HG03571 (cell line): ENCODE measurements around the gene TP53BP2.
"Not testable (repeated sequence)": the region's sequence is repeated elsewhere in the genome, so short reads cannot be mapped to it uniquely, and the experiment has no call there.

Experiments
- ATAC-seq: cut with Tn5 transposase; IDR thresholded peaks from one replicate; pipeline ENCODE4 v1.9.1; 2021; ENCODE audit not compliant: unreplicated experiment

Gene TP53BP2

DNA sequence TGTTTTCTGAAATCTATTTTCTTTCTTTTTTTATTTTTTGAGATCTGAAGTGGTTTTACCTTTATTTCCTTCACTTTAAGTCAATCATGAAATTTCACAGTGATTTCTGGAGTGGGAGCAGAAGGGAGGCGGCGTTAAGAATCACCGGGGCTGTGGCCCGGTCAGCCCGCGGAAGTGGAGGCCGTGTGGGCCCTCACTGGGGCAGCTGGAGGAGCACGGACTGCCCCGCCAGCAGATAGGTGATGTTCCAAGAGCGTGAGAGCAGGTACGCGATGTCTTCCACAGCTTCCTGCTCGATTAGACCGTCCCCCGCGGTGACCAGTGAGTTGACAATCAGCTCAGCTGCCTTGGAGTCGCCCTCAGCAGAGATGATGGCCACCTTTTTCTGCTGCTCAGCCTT lies 10.6 kb upstream of the TP53BP2 start:
- ATAC-seq = no peak

GRCh38 chr1:223853748-223854147 lies 8.0 kb upstream of the TP53BP2 start:
- ATAC-seq = no peak

DNA sequence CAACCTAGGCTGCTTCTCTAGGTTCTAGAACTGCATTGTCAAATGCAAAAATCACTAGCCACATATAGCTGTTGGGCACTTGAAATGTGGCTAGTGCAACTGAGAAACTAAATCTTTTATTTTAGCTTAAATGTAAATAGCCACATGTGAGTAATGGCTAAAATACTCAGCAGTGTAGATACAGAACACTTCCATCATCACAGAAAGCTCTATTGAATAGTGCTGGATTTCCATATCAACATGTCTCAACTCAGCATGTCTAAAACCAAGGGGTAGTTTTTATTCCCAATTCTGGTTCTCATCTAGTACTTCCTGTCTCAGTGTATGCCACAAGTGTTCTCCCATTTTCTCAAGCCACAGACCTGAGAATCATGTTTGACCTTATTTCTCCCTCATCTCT lies 7.5 kb upstream of the TP53BP2 start:
- ATAC-seq = no peak

GRCh38 chr1:223852337-223852736 lies 6.6 kb upstream of the TP53BP2 start:
- no peak for ATAC-seq

- no peak for ATAC-seq
These were observed 3.9 kb upstream of the TP53BP2 start for GRCh38 chr1:223849352-223850254.

GRCh38 chr1:223848536-223848935 lies 2.8 kb upstream of the TP53BP2 start:
- ATAC-seq = no peak

DNA sequence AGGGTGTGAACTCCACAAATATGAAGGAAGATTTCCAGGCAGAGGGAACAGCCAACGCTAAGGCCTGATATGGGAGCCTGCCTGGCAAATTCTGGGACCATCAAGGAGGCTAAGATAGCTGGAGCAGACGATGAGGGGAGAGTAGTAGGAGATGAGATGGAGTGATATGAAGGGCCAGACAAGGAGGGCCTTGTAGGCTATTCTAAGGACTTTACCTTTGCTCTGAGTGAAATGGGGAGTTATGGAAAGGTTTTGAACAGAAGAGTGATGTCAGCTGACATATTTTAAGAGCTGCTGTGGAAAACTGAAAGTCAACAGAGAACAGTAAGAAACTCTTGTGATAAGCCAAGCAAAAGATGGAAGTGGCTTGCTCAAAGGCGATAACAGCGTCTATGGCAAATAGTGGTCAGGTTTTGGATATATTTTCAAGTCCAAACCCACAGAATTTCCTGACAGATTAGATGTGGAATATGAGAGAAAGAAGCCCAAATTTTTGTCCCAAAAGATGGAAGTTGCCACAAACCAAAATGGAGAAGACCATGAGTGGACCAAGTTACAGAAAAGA lies 2.1 kb upstream of the TP53BP2 start:
- ATAC-seq = no peak

GRCh38 chr1:223845037-223845809 lies 524 bp downstream of the TP53BP2 start:
- peak; percentile 28 for ATAC-seq

GRCh38 chr1:223844787-223845036 lies 1.0 kb downstream of the TP53BP2 start:
- ATAC-seq = no peak

- ATAC-seq = no peak
These were observed 1.6 kb downstream of the TP53BP2 start for GRCh38 chr1:223843934-223844786.

- no peak for ATAC-seq
These were observed 3.0 kb downstream of the TP53BP2 start for GRCh38 chr1:223842784-223843183.

DNA sequence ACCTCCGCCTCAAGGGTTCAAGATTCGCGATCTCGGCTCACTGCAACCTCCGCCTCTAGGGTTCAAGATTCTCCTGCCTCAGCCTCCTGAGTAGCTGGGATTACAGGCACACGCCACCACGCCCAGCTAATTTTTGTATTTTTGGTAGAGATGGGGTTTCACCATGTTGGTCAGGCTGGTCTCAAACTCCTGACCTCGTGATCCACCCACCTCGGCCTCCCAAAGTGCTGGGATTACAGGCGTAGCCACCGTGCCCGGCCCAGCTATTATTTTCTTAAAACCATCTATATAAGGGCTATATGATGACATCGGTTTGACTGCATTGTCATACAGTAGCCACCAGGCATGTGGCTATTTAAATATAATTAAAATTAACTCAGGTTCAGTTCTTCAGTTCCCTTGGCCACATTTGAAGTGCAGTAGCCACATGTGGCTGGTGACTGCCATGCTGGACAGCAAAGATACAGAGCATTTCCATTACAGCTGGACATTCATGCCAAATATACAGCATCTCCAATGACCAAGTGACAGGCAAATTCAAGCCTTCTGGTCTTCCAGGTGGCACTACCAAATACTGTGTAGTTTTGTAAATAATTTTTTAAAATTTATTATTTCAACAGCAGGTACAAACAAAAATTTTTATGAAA lies 3.6 kb downstream of the TP53BP2 start:
- ATAC-seq = not testable (repeated sequence)

- no peak for ATAC-seq
These were observed 5.5 kb downstream of the TP53BP2 start for GRCh38 chr1:223840254-223840653.

DNA sequence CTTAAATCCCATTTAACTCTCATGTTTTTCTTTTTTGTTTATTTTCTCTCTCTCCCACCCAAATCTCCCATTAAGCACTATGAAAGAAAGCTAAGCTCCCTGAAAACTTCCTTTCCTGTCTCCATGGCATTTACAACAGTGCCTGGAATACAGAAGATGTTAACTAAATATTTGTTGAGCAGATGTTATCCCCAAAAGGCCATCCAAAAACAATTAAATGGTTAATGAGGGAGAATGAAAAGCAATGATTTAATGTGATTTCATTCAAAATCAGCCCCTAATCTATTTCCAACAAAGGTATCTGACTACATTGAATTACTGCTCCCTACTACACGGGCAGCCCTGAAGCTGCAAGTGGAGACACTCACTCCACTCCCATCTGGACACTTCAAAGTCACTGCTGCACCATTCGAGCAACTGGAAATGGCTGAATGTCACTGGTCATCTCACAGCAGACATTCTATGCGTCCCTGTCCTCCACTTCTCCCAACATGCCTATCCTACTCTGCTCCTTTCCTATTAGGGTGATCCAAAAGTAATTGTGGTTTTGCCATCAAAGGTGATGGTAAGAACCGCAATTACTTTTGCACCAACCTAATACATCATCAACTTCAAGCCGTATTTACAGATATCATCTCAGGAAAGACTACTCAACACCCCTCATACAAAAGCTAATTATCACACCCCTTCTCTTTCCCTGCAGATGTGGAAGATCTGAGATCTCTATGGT lies 7.5 kb downstream of the TP53BP2 start:
- no peak for ATAC-seq

- no peak for ATAC-seq
These were observed 8.1 kb downstream of the TP53BP2 start for GRCh38 chr1:223837687-223838086.

DNA sequence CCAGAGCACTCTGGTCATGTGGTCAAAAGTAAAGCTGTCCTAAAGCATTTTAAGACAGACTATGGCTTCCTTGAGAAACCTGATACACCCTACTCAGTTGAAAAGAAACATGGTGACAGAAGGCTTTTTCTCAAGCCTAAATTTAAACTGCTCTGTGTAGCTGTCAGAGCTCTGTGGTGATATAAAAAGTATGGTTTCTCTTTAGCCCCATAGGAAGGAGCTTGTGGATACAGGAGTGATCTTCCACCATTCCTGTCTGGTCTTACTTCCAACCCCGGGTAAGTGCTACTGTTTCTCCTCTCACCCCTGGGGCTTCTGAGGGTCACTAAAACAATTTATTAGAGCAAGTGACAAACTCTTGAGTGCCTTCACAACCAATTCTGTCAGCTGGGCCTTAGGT lies 8.5 kb downstream of the TP53BP2 start:
- ATAC-seq = no peak

DNA sequence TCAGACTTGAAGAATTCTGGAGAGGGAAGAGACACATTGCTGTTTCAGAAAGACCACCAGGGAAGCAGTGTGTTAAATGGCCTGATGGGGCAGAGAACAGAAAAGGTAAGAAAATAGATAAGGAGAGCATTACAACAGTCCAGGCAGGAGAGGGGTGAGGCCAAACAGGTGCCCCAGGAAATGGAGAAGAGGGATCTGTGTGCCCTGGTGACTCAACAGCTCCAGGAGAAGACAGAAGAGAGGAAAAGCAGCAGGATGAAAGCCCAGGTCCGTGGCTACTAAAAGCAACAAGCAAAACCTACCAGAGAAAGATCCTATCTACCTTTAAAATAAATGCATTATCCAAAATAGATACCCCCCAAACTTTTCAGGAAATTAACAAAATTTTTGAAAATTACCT lies 9.2 kb downstream of the TP53BP2 start:
- no peak for ATAC-seq

DNA sequence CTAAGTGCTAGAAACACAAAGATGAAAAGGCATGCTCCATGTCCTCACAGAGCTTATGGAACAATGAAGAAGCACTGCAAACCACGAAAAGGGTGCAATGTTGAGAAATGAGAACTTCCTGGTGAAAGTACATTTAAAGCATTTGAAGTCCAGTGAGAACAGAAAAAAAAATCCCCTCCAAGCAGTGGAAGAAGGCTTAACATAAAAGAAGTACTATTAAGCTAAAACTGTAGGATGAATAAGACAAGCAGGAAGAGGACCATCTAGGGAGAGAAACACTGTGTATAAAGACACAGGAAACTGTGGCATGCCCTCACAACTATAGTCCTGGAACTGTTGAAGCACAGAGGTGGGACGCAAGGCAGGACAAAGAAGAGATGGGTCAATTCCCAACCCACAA lies 10.0 kb downstream of the TP53BP2 start:
- no peak for ATAC-seq

DNA sequence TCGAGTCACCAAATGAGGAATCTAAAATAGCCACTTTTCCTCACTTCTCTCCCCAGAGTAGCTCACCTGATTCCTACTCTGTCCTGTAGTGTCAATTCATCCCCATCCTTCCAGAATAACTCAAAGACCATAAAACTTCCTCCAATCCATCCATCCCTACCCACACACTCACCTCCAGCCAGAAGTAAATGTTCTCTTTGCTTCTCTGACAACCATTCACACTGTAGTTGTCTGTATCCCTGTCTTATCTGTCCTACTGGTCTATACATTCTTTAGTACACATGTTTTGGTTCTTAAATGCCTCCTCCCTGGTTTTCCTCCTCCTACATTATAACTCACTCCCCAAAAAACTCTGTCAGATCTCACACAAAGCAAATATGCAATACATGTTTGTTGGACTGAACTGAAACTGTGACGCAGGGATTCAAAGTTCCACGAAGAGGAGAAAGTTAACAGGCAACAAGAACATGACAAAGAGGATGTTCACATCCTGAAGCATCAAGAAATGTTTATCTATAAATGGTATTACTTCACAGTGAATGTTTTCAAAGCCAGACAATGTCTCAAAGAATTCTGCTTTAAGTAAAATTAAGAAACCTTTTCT lies 11.0 kb downstream of the TP53BP2 start:
- no peak for ATAC-seq

GRCh38 chr1:223833948-223834347 lies 11.8 kb downstream of the TP53BP2 start:
- ATAC-seq = no peak
